Left renal pelvis (tissue), 4 donors: ENCODE measurements around the gene MEIS1. TPM values are rescaled to one million over a fixed set of nuclear protein-coding genes. Genes with fewer than 3 reads are reported as not detected.
"Not testable (repeated sequence)": the region's sequence is repeated elsewhere in the genome, so short reads cannot be mapped to it uniquely, and the experiment has no call there.

ENCODE experiments used
- DNase-seq, 4 donors: peaks; one replicate each; pipeline ENCODE4 v3.0.0-alpha.2; 2013; ENCODE audit warnings: low read depth in 4 of 4, low spot score in 3 of 4
- polyA plus RNA-seq, 4 donors: library from polyadenylated mRNA; unstranded; fragments of 120-200 nt; gene quantifications; one replicate each; pipeline ENCODE4 v1.2.1, GENCODE V29; 2013; ENCODE audit not compliant: insufficient read length in 4 of 4

Gene MEIS1
- polyA plus RNA-seq, 4 donors: 119 to 314 (median 149) TPM

DNA sequence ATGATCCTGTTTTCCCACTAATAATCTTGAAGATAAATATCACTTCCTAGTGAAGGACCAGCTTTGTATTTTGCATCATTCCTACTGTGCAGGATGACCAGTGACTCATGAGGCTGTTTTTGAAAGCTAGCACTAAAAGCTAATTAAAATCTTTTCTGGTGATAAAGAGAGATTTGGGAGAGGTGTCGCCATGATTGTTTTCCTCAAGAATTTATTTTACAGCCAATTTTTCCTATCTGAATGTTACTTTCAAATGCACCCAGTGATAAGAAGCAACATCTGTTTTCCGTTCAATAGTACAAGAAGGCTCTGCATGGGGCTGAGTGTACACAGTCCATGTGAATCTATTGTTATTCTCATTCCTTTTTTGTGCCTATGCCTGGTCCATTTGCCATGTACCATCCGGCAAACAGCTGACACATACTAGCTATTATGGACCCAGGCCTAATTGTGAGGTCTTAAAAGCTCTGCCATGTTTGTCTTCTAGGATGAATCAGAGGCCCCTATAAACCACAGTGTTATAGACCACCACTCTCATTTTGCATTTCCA, 28.4 kb downstream of the MEIS1 start:
- no peak for DNase-seq

DNA sequence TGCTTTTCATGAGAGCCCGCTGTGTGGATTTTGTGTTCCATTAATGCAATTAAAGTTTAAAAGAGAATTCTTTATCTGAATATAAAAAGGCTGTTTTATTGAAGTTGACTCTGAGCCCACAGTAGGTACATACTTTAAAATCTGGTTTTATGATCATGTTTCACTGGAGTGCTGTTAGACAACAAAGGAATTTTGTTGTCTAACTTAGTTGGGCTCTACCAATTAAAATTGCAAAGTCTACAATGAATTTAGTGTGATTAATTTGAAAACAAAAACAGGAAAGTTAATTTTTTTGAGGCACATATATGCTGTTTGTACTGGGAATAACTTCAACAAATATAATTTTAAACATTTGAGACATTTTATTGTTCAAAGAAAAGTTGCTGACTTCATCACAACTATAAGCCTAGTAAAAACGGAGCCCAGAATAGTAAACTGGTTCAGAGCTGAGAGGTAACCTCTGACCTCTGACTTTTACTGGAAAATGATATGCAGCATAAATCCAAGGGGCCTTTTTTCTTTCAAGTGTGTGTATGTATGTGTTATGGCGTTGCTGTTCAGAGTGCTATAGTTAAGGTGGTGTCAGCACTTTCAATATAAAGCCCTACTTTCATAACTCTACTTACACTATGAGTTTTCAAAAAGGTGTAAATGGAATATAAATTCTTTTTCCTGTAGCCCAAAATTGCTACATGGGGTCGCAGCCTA, 30.2 kb downstream of the MEIS1 start:
- no peak for DNase-seq

DNA sequence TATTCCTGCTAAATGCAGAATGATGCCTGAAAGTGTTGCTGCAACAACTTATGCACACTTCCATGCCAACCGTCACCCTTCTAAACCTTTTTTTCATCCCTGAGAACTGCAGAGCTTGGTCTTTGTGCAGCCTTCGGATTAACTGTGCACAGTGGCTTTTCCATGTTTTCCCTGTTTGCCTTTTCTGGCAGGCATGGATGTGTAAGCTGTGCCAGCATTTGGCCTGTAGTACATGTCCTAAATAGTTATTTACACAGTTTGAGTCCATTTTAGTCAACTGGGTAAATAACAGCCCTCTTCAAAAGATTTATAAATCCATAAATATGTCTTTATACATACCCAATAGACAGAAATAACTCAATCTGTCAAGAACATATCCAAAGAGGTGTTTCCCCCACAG, 31.5 kb downstream of the MEIS1 start:
- no peak for DNase-seq

DNA sequence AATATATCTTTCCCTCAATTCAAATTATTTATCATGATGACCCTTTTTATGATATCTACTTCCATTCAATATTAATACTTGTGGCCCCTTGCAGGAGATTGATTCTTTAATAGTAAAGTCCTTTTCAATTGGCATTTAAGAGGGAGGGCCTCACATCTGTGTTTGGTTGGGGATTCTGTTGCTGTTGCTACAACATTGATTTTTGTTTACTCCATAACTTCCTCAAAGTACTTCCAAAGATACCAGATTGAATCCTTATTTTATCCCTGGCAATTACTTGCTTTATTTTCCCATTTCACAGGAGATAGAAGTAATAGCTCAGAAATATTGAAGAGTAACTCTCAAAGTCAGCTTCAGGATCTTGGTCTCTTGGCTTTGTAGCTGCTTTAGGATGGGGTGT, 32.8 kb downstream of the MEIS1 start:
- no peak for DNase-seq

DNA sequence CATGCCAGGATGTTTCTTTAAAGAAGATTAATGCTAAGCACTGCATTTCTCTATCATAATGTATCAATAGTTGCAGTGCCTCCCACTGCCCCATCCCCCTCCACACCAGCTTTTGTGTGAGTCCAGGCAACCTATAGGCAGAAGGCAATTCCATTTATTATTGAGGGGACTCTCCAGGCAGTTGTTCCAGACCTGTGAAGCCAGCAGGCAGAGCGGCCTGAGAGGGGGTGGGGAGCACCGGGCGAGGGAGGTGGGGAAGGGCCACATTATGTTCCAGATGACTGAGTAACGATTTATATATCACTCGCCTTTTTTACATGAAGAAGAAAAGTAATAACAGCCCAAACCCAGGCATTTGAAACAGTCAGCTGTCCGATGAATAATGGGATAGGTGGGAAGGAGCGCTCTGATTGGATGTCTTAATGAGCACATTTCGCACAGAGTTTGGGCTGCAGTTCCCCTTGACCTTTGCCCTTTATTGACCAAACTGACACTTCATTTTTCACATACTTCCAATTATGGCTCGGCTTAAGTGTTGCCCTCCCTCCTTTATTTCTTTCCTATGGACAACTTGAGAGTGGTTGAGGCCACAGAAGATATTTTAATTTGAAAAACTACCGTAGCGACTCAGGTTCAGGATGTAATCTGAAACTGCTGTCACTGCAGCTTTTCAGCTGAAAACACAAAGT, 34.4 kb downstream of the MEIS1 start:
- no peak for DNase-seq

DNA sequence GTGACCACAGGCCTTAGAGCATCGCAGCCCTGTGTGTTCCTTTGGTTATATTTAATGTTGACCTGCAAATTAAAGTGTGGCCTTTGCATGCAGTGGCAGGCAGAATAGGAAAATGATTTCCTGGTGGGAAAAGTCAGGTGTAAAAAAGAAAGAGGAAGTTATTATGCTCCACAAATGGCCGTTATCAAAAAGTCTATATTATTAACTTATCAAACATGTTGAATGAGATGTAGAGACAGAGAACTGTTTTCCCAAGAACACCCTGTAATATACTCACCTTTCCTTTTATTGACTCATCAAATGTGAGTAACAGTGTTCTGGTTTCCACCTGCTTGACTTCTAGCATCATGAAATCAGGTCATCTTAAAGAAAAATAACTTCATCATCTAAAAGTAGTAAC, 35.3 kb downstream of the MEIS1 start:
- no peak for DNase-seq

DNA sequence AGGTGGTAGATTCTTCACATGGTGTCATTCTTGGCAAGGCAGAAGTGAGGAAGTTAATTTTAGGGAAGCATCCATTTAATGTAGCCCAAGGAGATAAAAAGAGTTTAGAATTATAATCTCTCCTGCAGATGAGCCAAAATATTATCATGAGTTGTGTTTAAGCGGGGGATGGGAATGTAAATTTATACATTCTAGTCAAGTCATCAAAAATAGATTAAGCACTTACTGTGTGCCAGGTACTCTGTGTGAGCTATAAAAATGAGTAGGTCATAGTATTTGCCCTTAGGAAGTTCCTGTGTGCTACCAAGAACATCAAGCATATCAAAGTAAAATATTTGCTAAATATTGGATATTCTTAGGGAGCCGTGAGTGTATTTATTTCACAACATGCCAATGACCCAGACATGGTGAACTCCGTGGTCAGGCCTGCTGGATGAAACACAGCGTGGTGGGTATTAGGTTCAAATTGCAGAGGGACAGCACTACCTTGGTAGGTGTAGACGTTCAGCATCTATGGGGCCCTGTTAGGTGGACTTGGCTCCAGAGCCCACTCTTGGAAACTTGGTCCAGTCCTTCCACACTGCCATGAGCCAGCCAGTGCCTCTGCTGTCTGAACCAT, 37.4 kb downstream of the MEIS1 start:
- DNase-seq: no peak

DNA sequence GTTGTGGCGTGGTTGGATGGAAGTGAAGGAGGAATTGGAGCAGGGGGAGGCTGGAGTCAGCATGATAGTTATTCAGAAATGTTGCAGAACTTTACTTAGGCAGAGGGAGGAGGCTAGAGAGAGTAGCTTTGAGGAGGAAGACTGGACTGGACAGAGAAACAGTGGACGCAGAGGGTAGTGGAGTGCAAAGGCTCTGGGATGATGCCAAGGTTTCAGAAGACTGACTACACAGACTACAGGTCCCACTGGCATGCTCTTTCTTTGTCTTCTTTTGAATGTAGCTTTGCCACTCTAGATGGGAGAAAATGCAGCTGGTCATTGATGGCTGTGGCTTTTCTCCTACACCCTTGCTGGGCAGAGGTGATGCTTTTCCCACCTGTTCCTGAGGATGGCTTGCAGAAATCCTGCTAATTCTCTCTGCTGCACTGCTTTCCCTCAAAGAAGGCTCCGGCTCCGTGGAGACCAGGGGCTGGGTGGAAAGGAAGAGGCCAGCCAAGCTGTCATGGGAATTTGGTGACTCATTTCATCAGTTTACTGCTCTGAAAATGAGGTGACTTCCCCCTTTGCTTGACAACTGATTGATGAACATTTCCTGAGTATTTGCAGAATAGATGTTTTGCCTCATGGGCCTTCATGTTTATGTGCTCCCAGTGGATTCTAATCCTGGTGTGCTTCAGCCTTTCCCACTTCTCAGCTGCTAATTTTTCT, 42.4 kb downstream of the MEIS1 start:
- no peak for DNase-seq

DNA sequence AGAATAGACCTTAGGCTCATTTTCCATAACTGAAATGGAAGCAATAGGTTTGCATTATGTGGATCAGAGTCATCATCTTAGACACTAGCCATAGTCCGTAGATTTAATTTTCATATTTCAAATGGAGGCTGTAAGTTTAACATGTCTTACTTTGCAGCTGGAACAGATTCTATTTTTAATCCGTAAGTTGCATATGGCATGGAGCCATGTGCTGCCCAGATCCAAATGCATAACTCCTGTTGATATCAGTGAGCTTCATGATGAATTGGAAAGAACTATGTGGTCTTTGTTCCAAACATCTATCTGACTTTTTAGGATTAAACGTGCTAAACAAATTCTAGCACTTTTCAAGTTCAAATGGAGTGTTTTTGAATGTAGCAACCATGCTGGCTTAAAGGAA, 43.4 kb downstream of the MEIS1 start:
- DNase-seq: no peak

DNA sequence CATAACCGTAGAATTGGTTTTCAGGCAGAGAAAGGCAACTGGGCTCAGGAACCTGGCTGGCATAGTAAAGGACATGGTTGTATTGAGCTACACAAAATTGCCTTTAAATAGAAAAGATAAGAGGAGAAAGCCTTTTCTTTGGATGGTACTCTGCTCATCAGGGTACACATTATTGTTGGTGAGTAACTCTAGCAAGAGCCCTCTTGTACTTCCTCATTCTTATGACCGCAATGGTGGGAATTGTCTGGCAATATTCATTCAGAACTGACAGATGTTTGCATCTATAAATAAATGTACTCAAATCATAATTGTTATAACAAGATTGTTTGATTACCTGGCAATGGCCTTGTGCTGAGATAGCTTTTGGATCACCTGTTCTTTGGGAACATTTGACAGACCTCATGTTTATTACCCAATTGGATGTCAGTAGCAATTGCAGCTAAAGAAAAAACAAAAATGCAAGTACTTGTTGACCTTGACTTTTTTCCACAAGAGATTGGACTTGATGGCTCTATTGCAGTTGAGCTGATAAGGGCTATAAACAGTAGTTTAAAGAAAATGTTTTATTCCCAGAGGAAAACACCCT, 43.9 kb downstream of the MEIS1 start:
- no peak for DNase-seq

DNA sequence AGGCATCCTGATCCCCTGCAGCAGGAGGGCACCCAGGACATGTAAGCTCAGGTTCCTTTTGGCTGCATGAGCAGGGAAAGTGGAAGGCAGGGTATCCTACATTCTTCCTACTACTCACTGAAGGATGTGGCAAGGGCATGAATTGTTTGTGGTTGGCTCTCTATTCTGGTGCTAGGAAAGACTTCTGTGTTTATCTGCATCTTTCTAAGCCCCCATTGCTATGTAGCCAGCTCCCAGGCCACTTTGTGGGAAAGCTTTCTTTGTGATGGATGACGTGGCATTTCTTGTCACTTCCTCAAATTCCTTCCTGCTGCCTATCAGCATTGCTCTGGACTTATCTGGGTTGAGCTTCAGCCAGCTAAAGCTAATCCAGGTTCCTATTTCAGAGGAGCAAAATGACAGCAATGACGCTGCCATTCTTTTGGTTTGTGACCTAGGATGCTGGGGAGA, 46.2 kb downstream of the MEIS1 start:
- DNase-seq: no peak

DNA sequence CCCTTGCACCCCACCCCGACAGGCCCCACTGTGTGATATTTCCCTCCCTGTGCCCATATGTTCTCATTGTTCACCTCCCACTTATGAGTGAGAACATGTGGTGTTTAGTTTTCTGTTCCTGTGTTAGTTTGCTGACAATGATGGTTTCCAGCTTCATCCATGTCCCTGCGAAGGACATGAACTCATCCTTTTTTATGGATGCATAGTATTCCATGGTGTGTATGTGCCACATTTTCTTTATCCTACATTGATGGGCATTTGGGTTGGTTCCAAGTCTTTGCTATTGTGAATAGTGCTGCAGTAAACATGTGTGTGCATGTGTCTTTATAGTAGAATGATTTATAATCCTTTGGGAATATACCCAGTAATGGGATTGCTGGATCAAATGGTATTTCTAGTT, 50.3 kb downstream of the MEIS1 start:
- DNase-seq: not testable (repeated sequence)

DNA sequence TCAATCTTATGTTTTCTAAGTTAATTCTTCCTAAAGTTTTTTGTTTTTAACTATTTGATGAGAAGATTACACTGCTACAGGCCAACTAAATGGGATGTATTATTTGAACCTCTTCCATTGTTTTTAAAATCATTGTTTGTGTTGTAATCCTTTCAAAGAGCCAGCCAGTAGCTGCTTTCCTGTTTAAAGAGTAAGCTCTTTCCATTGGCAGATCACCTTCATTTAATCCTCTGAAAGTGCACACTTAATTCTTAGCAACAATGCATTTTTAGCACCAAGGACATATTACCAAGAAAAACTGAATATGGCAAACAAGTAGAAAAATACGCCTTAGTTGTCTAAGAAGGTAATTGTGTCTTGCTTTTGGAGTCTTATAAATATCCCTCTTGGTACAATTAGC, 54.0 kb downstream of the MEIS1 start:
- no peak for DNase-seq

DNA sequence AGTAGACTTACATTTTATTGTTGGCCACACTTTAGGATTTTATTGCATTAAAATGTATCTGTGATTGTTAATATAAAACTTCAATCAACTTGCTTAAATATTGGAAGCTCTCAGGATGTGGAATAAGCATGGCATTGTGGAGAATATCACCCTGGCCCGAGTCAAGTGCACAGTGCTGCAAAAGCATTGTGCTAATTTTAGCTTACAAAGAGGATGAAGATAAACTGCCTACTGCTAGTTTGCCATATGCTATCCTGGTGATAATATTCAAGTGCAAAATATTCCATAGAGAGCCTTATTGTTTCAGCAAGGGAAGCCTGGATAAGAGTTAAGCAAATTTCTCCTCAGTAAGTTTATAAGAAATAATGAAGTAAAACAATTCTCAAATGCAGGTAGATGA, 54.5 kb downstream of the MEIS1 start:
- DNase-seq: no peak

DNA sequence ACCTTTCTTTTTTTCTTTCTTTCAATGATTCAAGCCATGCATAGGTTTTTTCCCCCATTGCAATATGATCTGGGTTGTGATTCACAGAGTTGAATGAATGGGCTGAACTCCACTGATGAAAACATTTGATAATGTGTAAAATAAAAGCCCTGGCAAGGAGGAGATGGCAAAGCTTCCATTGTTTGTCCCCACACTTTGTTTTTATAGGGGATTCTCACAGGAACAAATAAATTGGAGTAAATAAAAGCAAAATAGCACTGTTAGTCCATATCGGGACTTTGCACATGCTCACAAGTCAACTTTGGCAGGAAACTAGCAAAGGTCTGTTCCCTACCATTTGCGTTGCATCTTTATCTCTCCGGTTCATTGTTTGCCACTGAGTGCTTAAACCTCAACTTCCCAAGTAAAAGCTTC, 55.7 kb downstream of the MEIS1 start:
- DNase-seq: no peak

DNA sequence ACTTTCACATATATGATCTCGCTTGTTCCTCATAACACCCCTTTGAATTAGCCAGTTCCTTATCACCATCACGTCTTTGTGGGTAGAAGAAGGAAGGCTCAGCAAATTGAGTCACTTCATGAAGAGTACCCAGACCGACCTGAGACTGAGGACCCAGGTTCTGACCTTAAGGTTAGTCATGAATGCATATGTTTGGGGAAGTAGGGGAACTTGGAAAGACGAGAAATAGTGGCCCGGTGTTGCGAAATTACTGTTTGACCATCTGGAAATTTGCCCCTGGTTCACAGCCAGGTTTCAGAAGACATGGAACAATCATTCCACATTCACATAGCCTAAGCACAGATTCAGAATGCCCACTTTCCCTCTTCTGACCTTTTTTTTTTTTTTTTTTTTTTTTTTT, 59.8 kb downstream of the MEIS1 start:
- no peak for DNase-seq

DNA sequence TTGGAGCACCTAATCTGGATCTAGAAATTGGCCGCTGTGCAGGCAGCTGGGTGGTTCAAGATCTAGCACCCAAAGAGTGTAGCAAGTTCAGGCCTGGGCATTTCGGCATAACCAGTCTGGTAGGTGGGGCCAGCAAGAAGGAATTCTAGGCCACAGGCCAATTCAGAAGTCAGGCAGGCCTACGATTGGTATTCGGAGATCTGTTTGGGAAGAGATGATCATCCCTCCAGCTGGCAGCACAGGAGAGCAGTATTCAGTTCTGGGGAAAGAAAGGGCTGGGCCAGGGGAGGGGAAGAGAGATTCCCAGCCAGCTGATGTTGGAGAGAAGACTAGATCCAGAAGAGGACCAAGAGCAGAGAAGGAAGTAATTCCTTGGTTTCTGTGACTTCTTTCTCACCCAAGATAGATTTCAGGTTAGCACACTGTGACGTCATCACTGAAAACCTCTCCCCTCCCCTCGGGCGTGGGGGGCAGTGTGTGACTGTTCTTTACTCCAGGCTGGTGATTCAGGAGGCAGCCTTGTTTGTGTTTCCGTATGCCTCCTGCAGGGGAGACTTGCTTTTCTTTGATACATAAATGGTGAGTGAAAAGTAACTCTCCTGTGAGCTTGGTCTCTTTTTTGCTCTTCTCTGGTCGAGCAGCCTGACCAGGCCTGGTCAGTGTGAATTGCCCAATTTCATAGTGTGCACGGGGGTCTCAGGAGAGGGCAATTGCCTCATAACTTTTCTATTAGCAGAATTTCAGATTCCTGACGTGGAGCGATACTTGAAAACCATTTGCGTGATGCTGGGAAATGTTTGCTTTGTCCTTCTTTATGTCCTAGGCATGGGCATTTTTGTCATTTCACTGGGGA, 61.1 kb downstream of the MEIS1 start:
- DNase-seq: no peak

DNA sequence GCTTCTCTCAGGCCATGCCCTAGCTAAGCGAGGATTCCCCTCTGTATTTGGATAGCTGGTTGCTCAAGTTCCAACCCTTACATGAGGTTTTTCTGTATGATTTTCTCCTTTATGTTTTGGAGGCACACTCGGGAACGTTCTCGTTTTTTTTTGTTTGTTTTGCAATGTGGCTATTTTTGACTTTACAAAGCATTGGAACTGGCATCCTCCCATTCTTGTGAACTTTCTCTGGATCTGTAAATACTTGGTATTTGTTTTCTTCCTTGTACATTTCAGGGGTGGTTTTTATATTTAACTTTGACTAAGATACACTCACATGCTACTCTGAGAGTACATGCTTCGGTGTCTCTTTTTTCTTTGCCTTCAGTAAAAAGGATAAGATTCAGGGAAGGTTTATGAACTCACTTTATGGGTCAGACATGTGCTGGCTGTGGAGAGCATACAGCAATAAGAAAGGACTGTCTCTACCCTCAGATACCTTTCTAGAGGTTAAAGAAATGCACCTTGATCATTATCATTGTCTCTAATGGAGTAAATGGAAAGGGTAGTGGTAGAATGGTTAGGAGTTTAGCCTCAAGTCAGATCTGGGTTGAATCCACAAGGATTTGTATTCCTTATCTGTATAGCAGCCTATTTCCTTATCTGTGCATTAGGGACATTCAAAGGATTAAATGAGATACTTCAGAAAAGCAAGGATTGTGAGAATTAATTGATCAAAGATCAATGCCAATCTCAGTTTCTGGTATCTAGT, 61.9 kb downstream of the MEIS1 start:
- DNase-seq: no peak
